Measurements from ENCODE around the gene ATP1A1. TPM values are rescaled to one million over a fixed set of nuclear protein-coding genes. Genes with fewer than 3 reads are reported as not detected.
A peak's percentile ranks its signal among the peaks of the same experiment; 100 is the strongest.

ATP1A1 gene
- total RNA-seq, 2 experiments from 2014 or later: 251 to 262 TPM

GRCh38 chr1:116397728-116398127, 24.7 kb downstream of the ATP1A1 start:
- Histone ChIP-seq H3K9me3 (ENCODE audit: control insufficient read depth in 1 of 2, insufficient read depth in 1 of 2, low read length in 2 of 2) (no peaks in the 10 kb centered on the region), H3K27me3 (ENCODE audit: control insufficient read depth in 1 of 2, insufficient read depth in 2 of 2, low read length in 2 of 2) (no peaks in the 10 kb centered on the region), H3K4me3 (ENCODE audit: low read length) (no peak overlapping the region), H3K27ac (ENCODE audit: low read depth in 1 of 2, low read length in 2 of 2) (no peak overlapping the region), H3K4me1 (ENCODE audit: insufficient read depth, low read length) (peaks cover 8% of the 10 kb centered on the region), H3K36me3 (ENCODE audit: insufficient read depth, low read length) (peaks cover 99% of the 10 kb centered on the region)
- ChIA-PET CTCF (interaction anchor here (2.2 kb wide), 1 partner anchor 259 kb away, joined by 6 read pairs; no protein-coding TSS in a partner anchor), POLR2A (interaction anchor here (0.6 to 3.5 kb wide), 4 partner anchors 14 to 152 kb away, joined by 4 to 17 read pairs (median 11); no protein-coding TSS in a partner anchor)
- intact Hi-C loops (cut with DNase I, micrococcal nuclease): loop anchor here in 1 of 2 experiments (5.0 kb wide), 1 partner anchor 80 kb away; no protein-coding TSS in a partner anchor
- no peak for ATAC-seq (ENCODE audit: poor library complexity)
- TF ChIP-seq CTCF (IDR thresholded peaks at IDR 0.05): no peak
- no peaks in the 10 kb centered on the region for H3K9me3 Mint-ChIP-seq
- no peaks in the 10 kb centered on the region for H3K27me3 Mint-ChIP-seq
- peaks cover 32% of the 10 kb centered on the region for H3K4me1 Mint-ChIP-seq (ENCODE audit: low read depth)
- H3K27ac Mint-ChIP-seq: peak overlapping the region; percentile 56
- peaks cover 100% of the 10 kb centered on the region for H3K36me3 Mint-ChIP-seq (ENCODE audit: low read depth)
- no peak overlapping the region for H3K4me3 Mint-ChIP-seq
- DNase-seq: no peak

- H3K9me3 Mint-ChIP-seq: no peaks in the 10 kb centered on the region
- Histone ChIP-seq H3K27ac (ENCODE audit: low read depth in 1 of 2, low read length in 2 of 2) (no peak overlapping the region), H3K4me1 (ENCODE audit: insufficient read depth, low read length) (peaks cover 8% of the 10 kb centered on the region), H3K36me3 (ENCODE audit: insufficient read depth, low read length) (peaks cover 100% of the 10 kb centered on the region), H3K9me3 (ENCODE audit: control insufficient read depth in 1 of 2, insufficient read depth in 1 of 2, low read length in 2 of 2) (no peaks in the 10 kb centered on the region), H3K4me3 (ENCODE audit: low read length) (no peak overlapping the region), H3K27me3 (ENCODE audit: control insufficient read depth in 1 of 2, insufficient read depth in 2 of 2, low read length in 2 of 2) (no peaks in the 10 kb centered on the region)
- CTCF ChIA-PET: no interaction called here
- H3K36me3 Mint-ChIP-seq (ENCODE audit: low read depth): peaks cover 100% of the 10 kb centered on the region
- H3K27ac Mint-ChIP-seq: peak overlapping the region; percentile 56
- H3K4me1 Mint-ChIP-seq (ENCODE audit: low read depth): peaks cover 30% of the 10 kb centered on the region
- ATAC-seq (ENCODE audit: poor library complexity) (no peak), DNase-seq (no peak)
- TF ChIP-seq CTCF (IDR thresholded peaks at IDR 0.05): no peak
- H3K4me3 Mint-ChIP-seq: no peak overlapping the region
- intact Hi-C loops (cut with DNase I, micrococcal nuclease): no loop called here
- POLR2A ChIA-PET: interaction anchor here (0.9 to 3.3 kb wide), 3 partner anchors 10 to 114 kb away, joined by 3 to 15 read pairs (median 5); no protein-coding TSS in a partner anchor
- no peaks in the 10 kb centered on the region for H3K27me3 Mint-ChIP-seq
These were observed 27.7 kb downstream of the ATP1A1 start for GRCh38 chr1:116400780-116401179.

GRCh38 chr1:116401646-116402176, 28.7 kb downstream of the ATP1A1 start:
- Histone ChIP-seq H3K36me3 (ENCODE audit: insufficient read depth, low read length) (peaks cover 100% of the 10 kb centered on the region), H3K9me3 (ENCODE audit: control insufficient read depth in 1 of 2, insufficient read depth in 1 of 2, low read length in 2 of 2) (no peaks in the 10 kb centered on the region), H3K4me3 (ENCODE audit: low read length) (no peak overlapping the region), H3K27me3 (ENCODE audit: control insufficient read depth in 1 of 2, insufficient read depth in 2 of 2, low read length in 2 of 2) (no peaks in the 10 kb centered on the region), H3K4me1 (ENCODE audit: insufficient read depth, low read length) (peaks cover 8% of the 10 kb centered on the region), H3K27ac (ENCODE audit: low read depth in 1 of 2, low read length in 2 of 2) (no peak overlapping the region)
- peaks cover 30% of the 10 kb centered on the region for H3K4me1 Mint-ChIP-seq (ENCODE audit: low read depth)
- no peak overlapping the region for H3K4me3 Mint-ChIP-seq
- intact Hi-C loops (cut with DNase I, micrococcal nuclease): no loop called here
- TF ChIP-seq CTCF (IDR thresholded peaks at IDR 0.05): no peak
- ATAC-seq (ENCODE audit: poor library complexity) (no peak), DNase-seq (no peak)
- H3K9me3 Mint-ChIP-seq: no peaks in the 10 kb centered on the region
- ChIA-PET CTCF (interaction anchor here (0.6 kb wide), 1 partner anchor 166 kb away, joined by 3 read pairs; no protein-coding TSS in a partner anchor), POLR2A (interaction anchor here (0.8 to 3.3 kb wide), 5 partner anchors 9 to 113 kb away, joined by 3 to 15 read pairs (median 4); no protein-coding TSS in a partner anchor)
- no peaks in the 10 kb centered on the region for H3K27me3 Mint-ChIP-seq
- peak overlapping the region; percentile 56 for H3K27ac Mint-ChIP-seq
- H3K36me3 Mint-ChIP-seq (ENCODE audit: low read depth): peaks cover 100% of the 10 kb centered on the region
